Transverse colon (tissue), 4 donors: ENCODE data around the gene SPIRE2. TPM values are rescaled to one million over a fixed set of nuclear protein-coding genes. Genes with fewer than 3 reads are reported as not detected.

Experiments
- DNase-seq: peaks from one replicate; pipeline ENCODE4 v3.0.0-alpha.2; 2019
- H3K27ac ChIP-seq, 4 donors: fragments of 200-600 bp; sonication (generic); 2 replicates each; pipeline ENCODE4 v1.5.1; 2016 to 2018; ENCODE audit warnings: inconsistent platforms in 4 of 4
- H3K27me3 ChIP-seq: fragments of 200-600 bp; sonication (generic); 2 replicates; pipeline ENCODE4 v1.5.1; 2017; ENCODE audit warnings: inconsistent platforms
- H3K36me3 ChIP-seq, 4 donors: fragments of 200-600 bp; sonication (generic); 2 replicates each; pipeline ENCODE4 v1.5.1; 2017 to 2019; ENCODE audit warnings: inconsistent platforms in 4 of 4
- H3K4me1 ChIP-seq, 4 donors: fragments of 200-600 bp; sonication (generic); 2 replicates each; pipeline ENCODE4 v1.5.1; 2017 to 2020; ENCODE audit warnings: inconsistent platforms in 4 of 4
- H3K4me3 ChIP-seq, 4 donors: fragments of 200-600 bp; sonication (generic); 1 replicate in 1 of 4; 2 replicates in 3 of 4; pipeline versions ENCODE4 v1.5.1 to v1.6.1; 2017 to 2019; ENCODE audit warnings: inconsistent platforms in 4 of 4
- H3K9me3 ChIP-seq, 2 donors: fragments of 200-600 bp; sonication (generic); 2 replicates each; pipeline ENCODE4 v1.5.1; 2017 to 2019; ENCODE audit warnings: inconsistent platforms in 2 of 2
- CTCF ChIP-seq, 5 experiments: fragments of 200-600 bp in 3 of 5; fragments of 450-650 bp in 2 of 5; sonication (generic) in 3 of 5; IDR thresholded peaks; 1 replicate in 2 of 5; 2 replicates in 3 of 5; pipeline ENCODE4 v1.5.1; 2016 to 2017; ENCODE audit warnings: antibody characterized with exemption in 5 of 5, inconsistent platforms in 3 of 5, mild to moderate bottlenecking in 2 of 5, moderate library complexity in 1 of 5
- EP300 ChIP-seq: sonication (generic); formaldehyde crosslinking; IDR thresholded peaks from one replicate; pipeline ENCODE4 v1.6.1; 2017; ENCODE audit warnings: antibody characterized with exemption, low read depth
- POLR2A ChIP-seq: fragments of 450-650 bp; IDR thresholded peaks from one replicate; pipeline ENCODE4 v1.6.1; 2016; ENCODE audit warnings: antibody characterized with exemption, mild to moderate bottlenecking, moderate library complexity
- POLR2AphosphoS5 ChIP-seq, 3 donors: sonication (generic); formaldehyde crosslinking; IDR thresholded peaks; one replicate each; pipeline ENCODE4 v1.6.1; 2016; ENCODE audit warnings: antibody characterized with exemption in 3 of 3
- WGBS, 2 donors: methylation state at CpG; one replicate each; pipeline ENCODE4 v1.1.5; 2018; ENCODE audit warnings: low coverage in 1 of 2; 5-methylcytosine and 5-hydroxymethylcytosine counted together
- in situ Hi-C, 4 donors: fragments of 200-750 bp; cut with MboI; loops; one replicate each; pipeline versions ENCODE4 v1.15.0 to v1.15.1; 2017; ENCODE audit warnings: low sequenced_read_pairs in 3 of 4, low pct_ligation_motif_present in 1 of 4, low pct_unique_long_range_greater_than_20kb in 1 of 4
- intact Hi-C: fragments of 100-400 bp; cut with DNase I; formaldehyde crosslinking; loops from one replicate; pipeline ENCODE4 v1.15.1; 2023; ENCODE audit warnings: low total_unique reads
- total RNA-seq, 4 donors: library from RNA; depleted of rRNA; stranded (reverse); fragments of >200 nt; gene quantifications; one replicate each; pipeline ENCODE4 v1.1.0, GENCODE V29; 2016

The SPIRE2 gene
- total RNA-seq, 4 donors from 2014 or later, result 79.6 to 190 (median 131) TPM

GRCh38 chr16:89892055-89892630, 63.9 kb downstream of the SPIRE2 start:
- no peak overlapping the region for H3K27ac ChIP-seq
- H3K27me3 ChIP-seq, result no peaks in the 10 kb centered on the region
- 96% methylated on average over 4 to 18 of the region's 18 CpGs for WGBS, 2 donors
- no peak for DNase-seq
- H3K4me3 ChIP-seq, result no peak overlapping the region
- H3K9me3 ChIP-seq, result no peaks in the 10 kb centered on the region
- no peaks in the 10 kb centered on the region for H3K4me1 ChIP-seq
- no peak for TF ChIP-seq EP300
- no peak for TF ChIP-seq CTCF (IDR thresholded peaks at IDR 0.05)
- no peak for TF ChIP-seq POLR2A
- no peak for TF ChIP-seq POLR2AphosphoS5 (IDR thresholded peaks at IDR 0.05)
- in situ Hi-C loops (no loop called here), intact Hi-C loops (no loop called here)
- peaks cover 0 to 72% (median 28%) of the 10 kb centered on the region in 4 donors for H3K36me3 ChIP-seq

GRCh38 chr16:89892635-89893034, 64.4 kb downstream of the SPIRE2 start:
- intact Hi-C loops, result no loop called here
- H3K27ac ChIP-seq, result no peak overlapping the region
- in situ Hi-C loops, result no loop called here
- TF ChIP-seq POLR2AphosphoS5 (IDR thresholded peaks at IDR 0.05), result no peak
- no peak for TF ChIP-seq POLR2A
- TF ChIP-seq CTCF (IDR thresholded peaks at IDR 0.05), result no peak
- no peak for TF ChIP-seq EP300
- no peaks in the 10 kb centered on the region for H3K4me1 ChIP-seq
- peaks cover 0 to 69% (median 28%) of the 10 kb centered on the region in 4 donors for H3K36me3 ChIP-seq
- no peak for DNase-seq
- WGBS, 2 donors, result 85 to 90% methylated on average over 7 of the region's 9 CpGs
- H3K27me3 ChIP-seq, result no peaks in the 10 kb centered on the region
- H3K4me3 ChIP-seq, result no peak overlapping the region
- no peaks in the 10 kb centered on the region for H3K9me3 ChIP-seq

- peak in 1 of 3 donors; percentile 7 for TF ChIP-seq POLR2AphosphoS5 (IDR thresholded peaks at IDR 0.05)
- TF ChIP-seq POLR2A, result no peak
- TF ChIP-seq EP300, result no peak
- TF ChIP-seq CTCF (IDR thresholded peaks at IDR 0.05), result no peak
- Histone ChIP-seq H3K9me3 (no peaks in the 10 kb centered on the region), H3K27ac (no peak overlapping the region), H3K27me3 (no peaks in the 10 kb centered on the region), H3K4me1 (no peaks in the 10 kb centered on the region), H3K4me3 (no peak overlapping the region), H3K36me3 (peaks cover 0 to 64% (median 28%) of the 10 kb centered on the region in 4 donors)
- in situ Hi-C loops, result no loop called here
- no peak for DNase-seq
- WGBS, 2 donors, result 94% methylated on average over 45 of the region's 45 CpGs; no CpG with 5 or more reads in 1 of the 2 donors
- intact Hi-C loops, result no loop called here
Observed at GRCh38 chr16:89893642-89894548, 65.6 kb downstream of the SPIRE2 start.

- no peaks in the 10 kb centered on the region for H3K27me3 ChIP-seq
- no peaks in the 10 kb centered on the region for H3K9me3 ChIP-seq
- H3K36me3 ChIP-seq, result peaks cover 0 to 65% (median 28%) of the 10 kb centered on the region in 4 donors
- intact Hi-C loops (no loop called here), in situ Hi-C loops (no loop called here)
- H3K4me1 ChIP-seq, result no peaks in the 10 kb centered on the region
- WGBS, 2 donors, result 91% methylated on average over 19 of the region's 26 CpGs; no CpG with 5 or more reads in 1 of the 2 donors
- no peak overlapping the region for H3K27ac ChIP-seq
- no peak for DNase-seq
- TF ChIP-seq CTCF (IDR thresholded peaks at IDR 0.05) (no peak), EP300 (no peak), POLR2A (no peak), POLR2AphosphoS5 (IDR thresholded peaks at IDR 0.05) (no peak)
- no peak overlapping the region for H3K4me3 ChIP-seq
Observed at GRCh38 chr16:89895482-89896250, 67.4 kb downstream of the SPIRE2 start.
